Prostate gland (tissue), 2 donors: ENCODE measurements around the gene AK4.

Experiments used
- POLR2A ChIP-seq: fragments of 450-650 bp; IDR thresholded peaks from one replicate; pipeline ENCODE4 v1.6.1; 2016; ENCODE audit warnings: antibody characterized with exemption, mild to moderate bottlenecking
- TF ChIP-seq, protein P1 (sequence below), 4 experiments: fragments of 200-600 bp in 2 of 4; fragments of 450-650 bp in 2 of 4; sonication (generic) in 2 of 4; IDR thresholded peaks; 1 replicate in 3 of 4; 2 replicates in 1 of 4; pipeline ENCODE4 v1.5.1; 2016 to 2019; ENCODE audit warnings: antibody characterized with exemption in 4 of 4, mild to moderate bottlenecking in 2 of 4, moderate library complexity in 2 of 4

DNA sequence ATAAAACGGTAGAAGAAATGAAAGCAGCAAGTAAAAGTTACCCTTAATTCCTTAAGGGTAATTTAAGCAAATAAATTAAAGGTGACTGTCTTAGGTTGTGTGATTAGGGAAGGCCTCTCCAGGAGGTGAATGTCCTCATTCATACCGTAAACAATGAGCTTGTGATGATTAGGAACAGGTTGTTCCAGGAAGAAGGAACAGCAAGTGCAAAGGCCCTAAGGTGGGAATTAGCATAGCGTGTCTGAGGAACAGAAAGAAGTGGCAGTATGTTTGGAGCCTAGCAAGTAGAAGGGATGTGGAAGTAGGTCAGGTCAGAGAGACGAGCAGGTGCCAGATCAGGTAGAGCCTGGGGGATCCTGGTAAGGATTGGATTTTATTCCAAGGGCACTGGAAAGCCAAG, 5.6 kb downstream of the AK4 start:
- TF ChIP-seq, protein P1, sequence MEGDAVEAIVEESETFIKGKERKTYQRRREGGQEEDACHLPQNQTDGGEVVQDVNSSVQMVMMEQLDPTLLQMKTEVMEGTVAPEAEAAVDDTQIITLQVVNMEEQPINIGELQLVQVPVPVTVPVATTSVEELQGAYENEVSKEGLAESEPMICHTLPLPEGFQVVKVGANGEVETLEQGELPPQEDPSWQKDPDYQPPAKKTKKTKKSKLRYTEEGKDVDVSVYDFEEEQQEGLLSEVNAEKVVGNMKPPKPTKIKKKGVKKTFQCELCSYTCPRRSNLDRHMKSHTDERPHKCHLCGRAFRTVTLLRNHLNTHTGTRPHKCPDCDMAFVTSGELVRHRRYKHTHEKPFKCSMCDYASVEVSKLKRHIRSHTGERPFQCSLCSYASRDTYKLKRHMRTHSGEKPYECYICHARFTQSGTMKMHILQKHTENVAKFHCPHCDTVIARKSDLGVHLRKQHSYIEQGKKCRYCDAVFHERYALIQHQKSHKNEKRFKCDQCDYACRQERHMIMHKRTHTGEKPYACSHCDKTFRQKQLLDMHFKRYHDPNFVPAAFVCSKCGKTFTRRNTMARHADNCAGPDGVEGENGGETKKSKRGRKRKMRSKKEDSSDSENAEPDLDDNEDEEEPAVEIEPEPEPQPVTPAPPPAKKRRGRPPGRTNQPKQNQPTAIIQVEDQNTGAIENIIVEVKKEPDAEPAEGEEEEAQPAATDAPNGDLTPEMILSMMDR (IDR thresholded peaks at IDR 0.05), result no peak
- no peak for TF ChIP-seq POLR2A
